NCI-H524 treated with DMSO at 0.1 percent for 48 hours (cell line): ENCODE results near the gene METTL1.
A peak's percentile ranks its signal among the peaks of the same experiment; 100 is the strongest.
"Not testable (repeated sequence)": the region's sequence is repeated elsewhere in the genome, so short reads cannot be mapped to it uniquely, and the experiment has no call there.

Source experiments
- DNase-seq: peaks from one replicate; lab custom pipeline; 2025; lab: John Stamatoyannopoulos, UW

METTL1 gene

DNA sequence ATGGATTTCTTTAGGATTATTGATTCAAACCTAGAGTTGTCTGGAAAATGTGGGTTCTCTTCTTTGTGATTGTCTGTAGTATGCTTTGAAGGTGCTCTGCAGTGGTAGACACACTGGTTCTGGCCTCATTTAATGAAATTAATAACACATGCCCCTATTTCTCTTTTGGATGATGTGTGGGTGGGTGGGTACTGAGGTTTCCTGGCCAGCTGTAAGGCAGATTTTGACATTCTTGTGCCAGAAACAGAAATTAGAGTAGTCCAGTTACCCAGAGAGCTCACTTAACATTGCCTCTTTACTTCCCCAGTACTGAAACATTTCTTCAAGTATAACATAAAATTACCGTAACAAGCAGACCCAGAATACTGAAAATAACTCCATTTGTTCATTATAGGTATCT, 25.1 kb upstream of the METTL1 start:
- no peak for DNase-seq

DNA sequence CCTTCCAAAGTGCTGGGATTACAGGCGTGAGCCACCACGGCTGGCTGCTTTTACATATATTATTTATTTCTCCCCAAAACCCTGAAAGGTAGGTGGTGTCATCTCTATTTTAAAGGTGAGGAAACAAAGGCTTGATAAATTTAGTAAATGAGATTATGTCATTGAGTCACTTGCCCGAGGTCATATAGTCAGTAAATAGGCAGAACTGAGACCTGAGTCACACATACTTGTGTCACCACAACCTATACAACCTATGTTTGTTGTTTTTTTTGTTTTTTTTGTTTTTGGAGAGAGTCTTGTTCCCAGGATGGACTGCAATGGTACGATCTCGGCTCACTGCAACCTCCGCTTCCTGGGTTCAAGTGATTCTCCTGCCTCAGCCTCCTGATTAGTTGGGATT, 23.4 kb upstream of the METTL1 start:
- DNase-seq = no peak

DNA sequence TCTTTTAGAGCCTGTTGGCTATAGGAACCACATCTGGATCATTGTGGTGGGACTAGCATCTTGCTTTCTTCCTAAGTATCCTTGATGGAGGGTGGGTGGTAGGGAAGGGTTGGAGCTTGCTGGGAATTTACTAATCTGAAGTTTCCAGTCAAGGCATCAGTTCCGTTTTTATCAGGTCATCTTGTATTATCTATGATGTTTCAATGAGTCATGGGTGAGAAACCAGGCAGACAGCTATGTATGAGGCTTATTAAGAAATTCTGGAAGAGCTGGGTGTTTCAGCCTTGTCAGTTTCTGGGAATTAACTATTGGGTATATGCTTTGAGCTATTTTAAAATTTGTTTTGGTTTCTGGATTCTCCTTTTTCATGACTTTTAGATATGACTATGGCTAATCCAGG, 22.0 kb upstream of the METTL1 start:
- no peak for DNase-seq

DNA sequence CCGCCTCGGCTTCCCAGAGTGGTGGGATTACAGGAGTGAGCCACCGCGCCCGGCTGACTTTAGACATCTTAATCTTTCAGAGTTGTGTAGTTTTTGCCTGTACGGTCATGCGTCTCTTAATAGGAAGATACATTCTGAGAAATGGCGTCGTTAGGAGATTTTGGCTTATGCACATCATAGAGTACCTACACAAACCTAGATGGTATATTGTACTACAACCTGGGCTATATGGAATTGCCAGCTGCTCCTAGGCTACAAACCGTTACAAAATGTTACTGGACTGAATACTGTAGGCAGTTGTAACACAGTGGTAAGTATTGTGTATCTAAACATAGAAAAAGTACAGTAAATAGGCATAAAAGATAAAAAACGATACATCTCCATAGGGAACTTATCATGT, 12.0 kb upstream of the METTL1 start:
- no peak for DNase-seq

DNA sequence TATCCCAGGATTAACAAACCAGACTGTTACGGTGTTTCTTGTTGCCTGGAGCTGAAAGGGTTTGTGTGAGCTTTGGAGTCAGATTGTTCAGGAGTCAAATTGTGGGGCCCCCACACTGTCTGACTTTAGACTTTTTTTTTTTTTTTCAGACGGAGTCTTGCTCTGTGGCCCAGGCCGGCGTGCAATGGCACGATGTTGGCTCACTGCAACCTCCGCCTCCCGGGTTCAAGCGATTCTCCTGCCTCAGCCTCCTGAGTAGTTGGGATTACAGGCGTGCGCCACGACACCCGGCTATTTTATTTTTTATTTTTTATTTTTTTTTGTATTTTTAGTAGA, 11.5 kb upstream of the METTL1 start:
- no peak for DNase-seq

- DNase-seq = peak; percentile 41
Observed at GRCh38 chr12:57782608-57783465, 10.9 kb upstream of the METTL1 start, which contains the start of gene TSFM. Gene TSFM (plus strand): TSS chr12:57782787. CDS start chr12:57782802, 15 bp downstream.

DNA sequence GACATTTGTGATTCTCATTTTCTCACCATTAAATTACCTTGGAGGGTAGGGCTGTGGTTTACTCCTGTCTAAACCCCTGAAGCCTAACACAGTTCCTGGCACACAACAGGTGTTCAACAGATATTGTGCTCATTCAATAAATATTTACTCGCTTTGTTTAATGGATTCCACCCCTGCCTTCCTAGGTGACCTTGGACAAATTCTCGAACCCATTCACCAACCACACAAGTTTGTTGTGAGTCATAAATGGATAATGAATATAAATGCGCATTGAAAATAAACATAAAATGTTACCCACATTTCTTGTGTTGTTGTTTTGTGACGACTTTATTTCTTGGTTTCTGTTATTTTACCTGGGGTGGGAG, 10.3 kb upstream of the METTL1 start:
- DNase-seq = no peak

- no peak for DNase-seq
Observed at GRCh38 chr12:57781801-57782200, 9.9 kb upstream of the METTL1 start.

GRCh38 chr12:57781244-57781643, 9.3 kb upstream of the METTL1 start:
- DNase-seq = no peak

GRCh38 chr12:57780284-57780897, 8.5 kb upstream of the METTL1 start:
- no peak for DNase-seq

DNA sequence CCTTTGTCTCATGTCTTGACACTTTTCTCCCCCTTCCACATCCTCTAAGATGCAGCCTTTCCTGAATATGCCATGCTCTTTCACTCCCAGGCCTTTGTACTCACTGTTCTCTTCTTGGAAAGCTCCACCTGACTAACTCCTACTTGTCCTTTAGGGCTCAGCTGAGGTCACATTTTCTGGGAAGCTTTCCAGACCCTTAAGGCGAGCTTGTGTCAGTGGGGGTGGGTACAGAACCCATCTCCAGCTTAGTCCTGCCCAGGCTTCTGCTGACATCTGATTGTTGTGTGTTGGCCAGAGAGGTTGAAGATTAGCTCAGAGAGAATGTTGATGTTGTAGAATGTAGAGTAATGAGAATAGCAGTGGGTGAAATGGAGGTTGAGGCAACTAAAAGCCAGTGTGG, 7.8 kb upstream of the METTL1 start:
- no peak for DNase-seq

DNA sequence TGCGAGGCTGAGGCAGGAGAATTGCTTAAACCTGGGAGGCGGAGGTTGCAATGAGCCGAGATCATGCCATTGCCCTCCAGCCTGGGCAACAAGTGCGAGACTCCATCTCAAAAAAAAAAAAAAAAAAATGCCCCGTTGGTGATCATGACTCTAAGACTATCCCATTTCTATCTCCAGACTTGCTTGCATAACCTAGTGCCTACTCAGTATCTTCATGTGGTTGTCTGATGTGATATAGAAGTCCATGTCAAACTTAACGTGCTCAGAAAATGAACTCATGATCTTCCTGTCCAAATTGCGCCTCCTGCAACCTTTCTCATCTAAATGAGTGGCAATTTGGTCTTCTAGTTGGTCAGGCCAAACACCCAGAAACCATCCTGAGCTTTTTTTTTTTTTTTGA, 6.0 kb upstream of the METTL1 start:
- no peak for DNase-seq

- DNase-seq = no peak
Observed at GRCh38 chr12:57777367-57777766, 5.5 kb upstream of the METTL1 start.

DNA sequence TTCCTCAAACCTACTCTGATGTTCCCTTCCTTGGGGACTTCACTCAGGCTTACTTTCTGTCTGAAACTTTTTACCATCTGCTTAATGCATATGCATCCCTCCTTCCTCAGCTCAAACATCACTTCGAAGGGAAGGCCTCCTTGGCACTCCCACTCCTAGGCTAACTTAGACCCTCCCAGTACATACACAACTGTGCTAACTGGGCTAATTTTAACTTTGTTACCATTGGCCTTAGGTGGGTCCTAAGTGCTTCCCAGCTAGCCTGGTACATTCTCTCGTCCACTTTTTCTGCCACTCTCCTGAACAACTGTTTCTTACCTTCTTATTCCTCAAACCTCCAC, 4.3 kb upstream of the METTL1 start:
- no peak for DNase-seq

DNA sequence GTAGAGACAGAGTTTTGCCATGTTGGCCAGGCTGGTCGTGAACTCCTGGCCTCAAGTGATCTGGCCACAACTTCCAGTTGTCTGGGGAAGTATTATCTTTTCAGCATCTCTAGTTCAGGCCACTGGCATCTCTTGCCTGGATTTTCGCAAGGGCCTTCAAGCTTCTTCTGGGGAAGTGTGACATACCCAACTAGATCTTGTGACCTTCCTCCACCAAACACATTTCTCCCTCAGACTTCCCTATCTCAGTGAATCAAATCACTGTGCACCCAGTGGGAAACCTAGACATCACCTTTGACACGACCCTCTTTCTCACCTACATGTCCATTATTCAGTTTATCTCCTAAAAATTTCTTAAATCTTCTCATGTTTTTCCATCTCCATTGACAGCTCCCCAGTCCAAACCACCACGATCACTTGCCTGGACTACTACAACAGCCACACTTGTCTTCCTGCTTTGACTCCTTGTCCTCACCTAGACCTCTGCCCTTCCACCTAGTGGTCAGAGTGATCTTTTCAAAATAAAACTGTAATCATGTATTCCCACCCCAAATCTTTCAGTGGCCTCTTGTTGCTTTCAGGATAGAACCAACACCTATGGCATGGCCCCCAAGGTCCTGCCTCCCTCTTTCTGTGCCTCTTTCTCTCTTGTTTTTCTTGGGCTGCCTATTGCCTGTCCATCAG, 3.8 kb upstream of the METTL1 start:
- no peak for DNase-seq

DNA sequence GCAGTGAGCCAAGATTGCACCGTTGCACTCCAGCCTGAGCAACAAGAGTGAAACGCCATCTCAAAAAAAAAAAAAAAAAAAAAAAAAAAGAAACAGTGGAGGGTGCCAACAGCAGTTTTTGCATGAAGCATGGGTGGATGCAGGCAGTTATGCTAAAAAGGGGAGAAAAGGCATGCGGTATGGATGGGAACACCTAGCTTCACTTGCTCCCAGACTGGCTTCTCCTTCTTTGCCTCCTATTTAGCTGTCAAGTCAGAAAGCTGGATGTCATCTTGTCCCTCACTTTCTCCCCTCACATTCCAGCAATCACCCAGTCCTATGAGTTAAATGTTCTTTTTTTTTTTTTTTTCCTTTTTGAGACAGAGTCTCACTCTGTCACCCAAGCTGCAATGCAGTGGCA, 3.1 kb upstream of the METTL1 start:
- DNase-seq = no peak

GRCh38 chr12:57774634-57775033, 2.7 kb upstream of the METTL1 start:
- not testable (repeated sequence) for DNase-seq

DNA sequence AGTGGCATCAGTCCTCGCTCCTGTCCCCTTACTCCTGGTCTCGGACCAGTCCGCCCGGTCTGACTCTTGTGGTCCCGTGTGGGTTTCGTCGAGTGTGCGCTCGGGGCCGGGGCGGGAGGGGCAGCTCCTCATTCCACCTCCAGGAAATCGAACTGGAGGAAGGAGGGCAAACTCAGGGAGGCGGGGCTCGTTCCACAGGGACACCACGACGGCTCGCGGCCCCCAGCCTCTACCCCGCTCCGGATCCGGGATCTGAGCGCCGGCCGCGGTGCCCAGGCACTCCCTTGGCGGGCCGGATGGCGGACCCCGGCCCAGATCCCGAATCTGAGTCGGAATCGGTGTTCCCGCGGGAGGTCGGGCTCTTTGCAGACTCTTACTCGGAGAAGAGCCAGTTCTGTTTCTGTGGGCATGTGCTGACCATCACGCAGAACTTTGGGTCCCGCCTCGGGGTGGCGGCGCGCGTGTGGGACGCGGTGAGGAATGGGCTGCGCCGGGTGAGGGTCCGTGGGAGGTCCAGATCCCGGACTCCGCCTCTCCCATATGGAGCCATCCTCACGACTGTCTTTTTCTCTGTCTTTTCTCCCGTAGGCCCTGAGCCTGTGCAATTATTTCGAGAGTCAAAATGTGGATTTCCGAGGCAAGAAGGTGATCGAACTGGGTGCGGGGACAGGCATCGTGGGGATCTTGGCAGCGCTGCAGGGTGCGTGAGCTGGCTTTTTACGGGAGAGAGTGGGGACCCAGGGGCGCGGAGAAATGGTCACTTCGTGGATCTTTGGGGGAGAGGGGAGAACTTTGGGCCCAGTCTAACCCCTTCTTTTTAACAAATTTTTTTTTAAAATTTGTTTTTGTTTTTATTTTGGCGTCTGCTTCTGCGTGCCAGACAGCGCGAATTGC, 771 bp upstream of the METTL1 start, which contains the start of gene EEF1AKMT3:
TSS of gene EEF1AKMT3 (plus strand) at position 186 of the 894 bp plus-strand sequence. CDS start at position 297, 111 bp downstream.
- DNase-seq = no peak

GRCh38 chr12:57771236-57771872, 551 bp downstream of the METTL1 start:
- peak; percentile 42 for DNase-seq

- no peak for DNase-seq
Observed at GRCh38 chr12:57770734-57771133, 1.2 kb downstream of the METTL1 start.

DNA sequence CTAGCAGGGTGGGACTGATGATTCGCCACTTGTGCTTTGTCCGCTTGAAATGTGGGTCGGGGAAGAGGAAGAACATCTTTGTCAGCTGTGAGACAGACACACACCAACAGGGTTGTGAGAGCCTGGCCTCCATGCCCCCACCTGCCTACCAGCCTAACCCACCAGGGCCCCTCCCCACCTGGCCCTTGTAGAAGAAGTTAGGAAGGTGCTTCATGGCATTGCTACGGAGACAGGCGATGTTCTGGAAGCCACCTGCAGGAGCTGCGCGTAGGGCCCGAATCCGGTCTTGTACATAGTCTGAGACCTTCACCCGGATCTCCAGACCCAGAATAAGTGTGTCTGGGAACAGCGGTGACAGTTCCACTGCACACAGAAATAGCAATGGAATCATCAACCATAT, 2.3 kb downstream of the METTL1 start:
- DNase-seq = no peak

DNA sequence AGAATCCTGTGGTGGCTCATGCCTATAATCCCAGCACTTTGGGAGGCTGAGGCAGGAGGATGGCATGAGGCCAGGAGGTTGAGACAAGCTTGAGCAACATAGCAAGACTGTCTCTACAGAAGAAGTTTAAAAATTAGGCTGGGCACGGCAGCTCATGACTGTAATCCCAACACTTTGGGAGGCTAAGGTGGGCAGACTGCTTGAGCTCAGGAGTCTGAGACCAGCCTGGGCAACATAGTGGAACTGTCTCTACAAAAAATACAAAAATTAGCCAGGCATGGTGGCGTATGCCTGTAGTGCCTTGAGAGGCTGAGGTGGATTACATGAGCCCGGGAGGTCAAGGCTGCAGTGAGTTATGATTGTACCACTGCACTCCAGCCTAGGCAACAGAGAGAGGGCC, 4.0 kb downstream of the METTL1 start:
- DNase-seq = no peak
